C4-2B (cell line): Measurements from ENCODE around the gene CXXC4.

Experiments used
- ZFX ChIP-seq: fragments of 450-650 bp; IDR thresholded peaks from 2 replicates; pipeline ENCODE4 v1.6.1; 2017
- TF ChIP-seq, protein P1 (sequence below): fragments of 450-650 bp; conservative IDR thresholded peaks from 2 replicates; pipeline ENCODE4 v1.5.1; 2017; ENCODE audit warnings: mild to moderate bottlenecking

- TF ChIP-seq, protein P1, sequence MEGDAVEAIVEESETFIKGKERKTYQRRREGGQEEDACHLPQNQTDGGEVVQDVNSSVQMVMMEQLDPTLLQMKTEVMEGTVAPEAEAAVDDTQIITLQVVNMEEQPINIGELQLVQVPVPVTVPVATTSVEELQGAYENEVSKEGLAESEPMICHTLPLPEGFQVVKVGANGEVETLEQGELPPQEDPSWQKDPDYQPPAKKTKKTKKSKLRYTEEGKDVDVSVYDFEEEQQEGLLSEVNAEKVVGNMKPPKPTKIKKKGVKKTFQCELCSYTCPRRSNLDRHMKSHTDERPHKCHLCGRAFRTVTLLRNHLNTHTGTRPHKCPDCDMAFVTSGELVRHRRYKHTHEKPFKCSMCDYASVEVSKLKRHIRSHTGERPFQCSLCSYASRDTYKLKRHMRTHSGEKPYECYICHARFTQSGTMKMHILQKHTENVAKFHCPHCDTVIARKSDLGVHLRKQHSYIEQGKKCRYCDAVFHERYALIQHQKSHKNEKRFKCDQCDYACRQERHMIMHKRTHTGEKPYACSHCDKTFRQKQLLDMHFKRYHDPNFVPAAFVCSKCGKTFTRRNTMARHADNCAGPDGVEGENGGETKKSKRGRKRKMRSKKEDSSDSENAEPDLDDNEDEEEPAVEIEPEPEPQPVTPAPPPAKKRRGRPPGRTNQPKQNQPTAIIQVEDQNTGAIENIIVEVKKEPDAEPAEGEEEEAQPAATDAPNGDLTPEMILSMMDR: no peak
- no peak for TF ChIP-seq ZFX
These were observed 6.5 kb downstream of the CXXC4 start for GRCh38 chr4:104488151-104488550.
